HG02798 (cell line): ENCODE data around the gene TCEAL7.

Experiments
- ATAC-seq: cut with Tn5 transposase; IDR thresholded peaks from one replicate; pipeline ENCODE4 v1.9.1; 2021; ENCODE audit warnings: mild to moderate bottlenecking; ENCODE audit not compliant: unreplicated experiment, poor library complexity

TCEAL7 gene

GRCh38 chrX:103363046-103363445 is 33.0 kb downstream of the TCEAL7 start:
- no peak for ATAC-seq

GRCh38 chrX:103367502-103367901 is 37.5 kb downstream of the TCEAL7 start:
- ATAC-seq: no peak

GRCh38 chrX:103369479-103369878 is 39.4 kb downstream of the TCEAL7 start:
- no peak for ATAC-seq

GRCh38 chrX:103372886-103373285 is 42.8 kb downstream of the TCEAL7 start:
- no peak for ATAC-seq

- no peak for ATAC-seq
These were observed 43.5 kb downstream of the TCEAL7 start for GRCh38 chrX:103373581-103373980.

GRCh38 chrX:103376118-103376978 is 46.3 kb downstream of the TCEAL7 start, which contains the start of gene BEX3:
BEX3 (plus strand) TSS chrX:103376538; CDS start chrX:103377522, 984 bp downstream.
- ATAC-seq: no peak

GRCh38 chrX:103376979-103377324 is 46.9 kb downstream of the TCEAL7 start:
- ATAC-seq: no peak

- ATAC-seq: no peak
These were observed 49.0 kb downstream of the TCEAL7 start for GRCh38 chrX:103378990-103379389.
